Measurements from ENCODE around the gene SMARCD3. TPM values are rescaled to one million over a fixed set of nuclear protein-coding genes. Genes with fewer than 3 reads are reported as not detected.

SMARCD3 gene
- total RNA-seq, 1 donor from 2014 or later: 101 TPM

DNA sequence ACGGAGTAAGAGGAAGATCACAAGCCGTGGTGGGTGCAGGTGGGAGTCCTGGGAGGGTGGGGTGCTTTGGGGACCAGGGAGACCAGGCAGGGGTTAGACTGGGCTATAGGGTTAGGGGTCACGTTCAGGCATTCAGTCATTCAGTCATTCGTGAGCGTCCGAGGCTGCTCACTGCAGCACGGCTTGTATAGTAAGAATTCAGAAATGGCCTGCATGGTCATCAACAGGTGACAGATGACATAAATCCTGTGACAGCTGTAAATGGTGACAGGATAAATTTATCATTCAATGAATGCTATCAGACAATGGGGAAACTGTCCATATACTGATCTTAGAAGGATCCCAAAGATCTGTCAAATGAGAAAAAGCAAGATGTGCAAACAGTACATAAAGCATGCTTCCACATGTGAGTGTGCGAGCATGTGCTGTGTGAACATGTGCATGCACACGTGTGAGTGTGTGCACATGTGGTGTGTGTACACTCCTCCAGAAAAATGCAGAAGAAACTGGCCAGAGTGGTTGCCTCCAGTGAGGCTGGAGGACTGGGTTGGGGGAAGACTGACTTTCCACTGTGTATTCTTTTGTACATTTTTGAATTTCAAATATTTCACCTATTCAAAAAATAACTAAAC lies 32.0 kb upstream of the SMARCD3 start:
- H3K4me1 ChIP-seq (ENCODE audit: control insufficient read depth in 3 of 3, insufficient read depth in 3 of 3, low read length in 3 of 3): peaks cover 11 to 29% (median 13%) of the 10 kb centered on the region in 3 donors
- H3K9ac ChIP-seq (ENCODE audit: low read depth in 1 of 3, low read length in 3 of 3): no peak overlapping the region
- H3K27ac ChIP-seq (ENCODE audit: low read depth, low read length): no peak overlapping the region
- no peaks in the 10 kb centered on the region for H3K36me3 ChIP-seq (ENCODE audit: control insufficient read depth in 3 of 3, insufficient read depth in 3 of 3, low read length in 3 of 3)
- no peaks in the 10 kb centered on the region for H3K9me3 ChIP-seq (ENCODE audit: control insufficient read depth in 3 of 3, low read length in 3 of 3)
- H3K4me3 ChIP-seq (ENCODE audit: low read length in 3 of 3): no peak overlapping the region
- H3K27me3 ChIP-seq (ENCODE audit: control insufficient read depth in 3 of 3, insufficient read depth in 3 of 3, low read length in 3 of 3): peaks cover 0 to 10% (median 7%) of the 10 kb centered on the region in 3 donors

DNA sequence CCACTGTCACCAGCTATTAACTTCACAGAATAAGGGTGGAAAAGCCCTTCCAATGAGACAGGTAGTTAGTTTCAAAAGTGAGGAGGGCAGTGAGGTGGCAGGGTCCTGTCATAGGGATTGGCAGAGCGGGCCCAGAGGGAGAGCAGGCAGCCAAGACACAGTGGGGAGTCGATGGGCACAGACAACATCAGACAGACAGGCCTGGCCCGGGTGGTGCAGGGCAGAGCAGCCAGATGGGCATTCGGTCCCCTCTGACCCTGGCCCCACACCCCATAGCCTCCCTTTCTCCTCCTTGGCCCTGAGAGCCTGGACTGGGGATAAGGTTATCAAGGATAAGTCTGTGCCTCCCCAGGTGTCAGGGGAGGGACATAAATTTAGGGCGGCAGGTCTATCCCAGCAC lies 31.4 kb upstream of the SMARCD3 start:
- H3K4me3 ChIP-seq (ENCODE audit: low read length in 3 of 3): no peak overlapping the region
- H3K27me3 ChIP-seq (ENCODE audit: control insufficient read depth in 3 of 3, insufficient read depth in 3 of 3, low read length in 3 of 3): peaks cover 0 to 10% (median 7%) of the 10 kb centered on the region in 3 donors
- H3K27ac ChIP-seq (ENCODE audit: low read depth, low read length): no peak overlapping the region
- no peak overlapping the region for H3K9ac ChIP-seq (ENCODE audit: low read depth in 1 of 3, low read length in 3 of 3)
- no peaks in the 10 kb centered on the region for H3K9me3 ChIP-seq (ENCODE audit: control insufficient read depth in 3 of 3, low read length in 3 of 3)
- H3K36me3 ChIP-seq (ENCODE audit: control insufficient read depth in 3 of 3, insufficient read depth in 3 of 3, low read length in 3 of 3): no peaks in the 10 kb centered on the region
- peaks cover 11 to 29% (median 13%) of the 10 kb centered on the region in 3 donors for H3K4me1 ChIP-seq (ENCODE audit: control insufficient read depth in 3 of 3, insufficient read depth in 3 of 3, low read length in 3 of 3)

DNA sequence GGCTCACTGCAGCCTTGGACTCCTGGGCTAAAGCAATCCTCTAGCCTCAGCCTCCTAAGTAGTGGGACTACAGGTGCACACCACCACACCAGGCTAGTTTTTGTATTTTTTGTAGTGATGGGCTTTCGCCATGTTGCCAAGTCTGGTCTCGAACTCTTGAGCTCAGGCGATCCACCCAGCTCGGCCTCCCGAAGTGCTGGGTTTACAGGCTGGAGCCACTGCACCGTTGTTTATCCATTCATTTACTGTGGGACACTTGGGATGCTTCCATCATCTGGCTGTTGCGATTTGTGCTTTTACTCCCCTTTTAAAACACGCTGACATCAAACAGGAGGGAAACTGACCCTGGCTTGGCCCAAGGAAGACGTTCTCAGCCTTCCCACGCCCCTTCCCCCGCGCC lies 30.5 kb upstream of the SMARCD3 start:
- Histone ChIP-seq H3K27me3 (ENCODE audit: control insufficient read depth in 3 of 3, insufficient read depth in 3 of 3, low read length in 3 of 3) (peaks cover 0 to 10% (median 7%) of the 10 kb centered on the region in 3 donors), H3K36me3 (ENCODE audit: control insufficient read depth in 3 of 3, insufficient read depth in 3 of 3, low read length in 3 of 3) (no peaks in the 10 kb centered on the region), H3K27ac (ENCODE audit: low read depth, low read length) (no peak overlapping the region), H3K4me1 (ENCODE audit: control insufficient read depth in 3 of 3, insufficient read depth in 3 of 3, low read length in 3 of 3) (peaks cover 11 to 34% (median 13%) of the 10 kb centered on the region in 3 donors), H3K9ac (ENCODE audit: low read depth in 1 of 3, low read length in 3 of 3) (no peak overlapping the region), H3K4me3 (ENCODE audit: low read length in 3 of 3) (no peak overlapping the region), H3K9me3 (ENCODE audit: control insufficient read depth in 3 of 3, low read length in 3 of 3) (no peaks in the 10 kb centered on the region)

DNA sequence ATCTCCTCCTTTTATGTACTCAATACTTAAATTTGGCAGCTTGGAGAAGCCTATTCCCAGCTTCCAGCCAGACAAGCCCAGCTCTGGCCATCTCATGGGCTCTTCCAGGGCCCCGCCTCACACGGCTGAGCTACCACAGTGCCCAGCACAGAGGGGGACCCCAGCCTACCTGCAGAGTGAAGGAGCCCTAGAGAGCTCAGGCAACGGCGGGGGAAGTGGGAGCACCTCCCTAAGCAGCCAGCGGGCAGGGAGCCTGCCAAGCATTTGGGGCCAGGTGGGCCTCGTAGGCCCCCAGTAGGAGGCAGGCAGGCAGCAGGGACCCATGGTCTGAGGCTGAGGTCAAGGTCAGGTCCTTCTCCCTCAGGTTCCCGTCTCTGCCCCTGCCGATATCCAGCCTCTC lies 29.1 kb upstream of the SMARCD3 start:
- peak overlapping the region in 1 of 3 donors; percentile 45 for H3K9ac ChIP-seq (ENCODE audit: low read depth in 1 of 3, low read length in 3 of 3)
- peaks cover 0 to 10% (median 7%) of the 10 kb centered on the region in 3 donors for H3K27me3 ChIP-seq (ENCODE audit: control insufficient read depth in 3 of 3, insufficient read depth in 3 of 3, low read length in 3 of 3)

DNA sequence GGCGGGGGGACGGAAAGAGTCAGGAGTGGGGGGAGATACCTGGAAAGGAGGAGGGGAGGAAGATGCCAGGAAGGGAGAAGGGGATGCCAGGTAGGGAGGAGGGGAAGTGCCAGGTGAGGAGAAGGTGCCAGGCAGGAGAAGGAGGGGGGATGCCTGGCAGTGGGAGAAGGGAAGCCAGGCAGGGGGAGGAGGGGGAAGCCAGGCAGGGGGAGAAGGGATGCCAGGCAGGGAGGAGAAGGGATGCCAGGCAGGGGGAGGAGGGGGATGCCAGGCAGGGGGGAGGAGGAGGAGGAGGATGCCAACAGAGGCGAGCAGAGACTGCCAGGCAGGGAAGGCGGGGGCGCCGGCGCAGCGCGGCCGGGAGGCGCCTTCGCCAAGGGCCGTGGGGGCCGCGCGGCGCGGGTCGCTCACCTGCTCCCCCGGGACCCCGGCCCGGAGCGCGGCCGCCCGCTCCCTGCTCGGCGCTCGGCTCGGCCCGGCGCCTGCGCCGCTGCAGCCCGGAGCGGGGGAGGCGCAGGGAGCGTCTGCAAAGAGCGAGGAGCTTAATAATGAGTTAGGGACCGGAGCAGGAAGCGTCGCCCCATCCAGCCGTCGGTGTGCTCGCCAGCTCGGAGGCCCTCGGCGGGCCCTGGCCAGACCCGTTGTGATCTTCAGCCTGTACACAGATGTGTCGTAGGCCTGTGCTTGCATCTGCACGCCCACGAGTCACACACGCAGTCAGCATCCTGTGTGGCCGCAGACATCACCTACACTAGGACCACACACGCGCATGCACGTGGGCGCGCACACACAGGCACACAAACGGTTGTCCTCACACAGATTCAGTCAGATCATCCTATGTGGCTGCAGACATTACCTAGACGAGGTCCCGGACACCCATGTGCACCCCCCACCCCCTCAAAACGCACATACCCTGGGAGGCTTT lies 28.4 kb upstream of the SMARCD3 start:
- Histone ChIP-seq H3K27ac (ENCODE audit: low read depth, low read length) (no peak overlapping the region), H3K9me3 (ENCODE audit: control insufficient read depth in 3 of 3, low read length in 3 of 3) (no peaks in the 10 kb centered on the region), H3K27me3 (ENCODE audit: control insufficient read depth in 3 of 3, insufficient read depth in 3 of 3, low read length in 3 of 3) (peaks cover 0 to 7% (median 6%) of the 10 kb centered on the region in 3 donors), H3K9ac (ENCODE audit: low read depth in 1 of 3, low read length in 3 of 3) (peak overlapping the region in 2 of 3 donors; percentile 45 to 69), H3K4me3 (ENCODE audit: low read length in 3 of 3) (peak overlapping the region; percentile 60 to 77 (median 76)), H3K4me1 (ENCODE audit: control insufficient read depth in 3 of 3, insufficient read depth in 3 of 3, low read length in 3 of 3) (peaks cover 15 to 38% (median 17%) of the 10 kb centered on the region in 3 donors), H3K36me3 (ENCODE audit: control insufficient read depth in 3 of 3, insufficient read depth in 3 of 3, low read length in 3 of 3) (no peaks in the 10 kb centered on the region)

More for the DNA sequence above, 29.1 kb upstream of the SMARCD3 start:
- Histone ChIP-seq H3K4me3 (ENCODE audit: low read length in 3 of 3) (peak overlapping the region in 1 of 3 donors; percentile 76), H3K36me3 (ENCODE audit: control insufficient read depth in 3 of 3, insufficient read depth in 3 of 3, low read length in 3 of 3) (no peaks in the 10 kb centered on the region), H3K27ac (ENCODE audit: low read depth, low read length) (no peak overlapping the region), H3K4me1 (ENCODE audit: control insufficient read depth in 3 of 3, insufficient read depth in 3 of 3, low read length in 3 of 3) (peaks cover 11 to 35% (median 13%) of the 10 kb centered on the region in 3 donors), H3K9me3 (ENCODE audit: control insufficient read depth in 3 of 3, low read length in 3 of 3) (no peaks in the 10 kb centered on the region)

- H3K27ac ChIP-seq (ENCODE audit: low read depth, low read length): no peak overlapping the region
- peaks cover 0 to 7% (median 6%) of the 10 kb centered on the region in 3 donors for H3K27me3 ChIP-seq (ENCODE audit: control insufficient read depth in 3 of 3, insufficient read depth in 3 of 3, low read length in 3 of 3)
- H3K4me3 ChIP-seq (ENCODE audit: low read length in 3 of 3): peak overlapping the region in 1 of 3 donors; percentile 22
- no peak overlapping the region for H3K9ac ChIP-seq (ENCODE audit: low read depth in 1 of 3, low read length in 3 of 3)
- H3K9me3 ChIP-seq (ENCODE audit: control insufficient read depth in 3 of 3, low read length in 3 of 3): no peaks in the 10 kb centered on the region
- H3K36me3 ChIP-seq (ENCODE audit: control insufficient read depth in 3 of 3, insufficient read depth in 3 of 3, low read length in 3 of 3): no peaks in the 10 kb centered on the region
- H3K4me1 ChIP-seq (ENCODE audit: control insufficient read depth in 3 of 3, insufficient read depth in 3 of 3, low read length in 3 of 3): peaks cover 16 to 39% (median 19%) of the 10 kb centered on the region in 3 donors
Observed at GRCh38 chr7:151275813-151276577, 27.5 kb upstream of the SMARCD3 start.

DNA sequence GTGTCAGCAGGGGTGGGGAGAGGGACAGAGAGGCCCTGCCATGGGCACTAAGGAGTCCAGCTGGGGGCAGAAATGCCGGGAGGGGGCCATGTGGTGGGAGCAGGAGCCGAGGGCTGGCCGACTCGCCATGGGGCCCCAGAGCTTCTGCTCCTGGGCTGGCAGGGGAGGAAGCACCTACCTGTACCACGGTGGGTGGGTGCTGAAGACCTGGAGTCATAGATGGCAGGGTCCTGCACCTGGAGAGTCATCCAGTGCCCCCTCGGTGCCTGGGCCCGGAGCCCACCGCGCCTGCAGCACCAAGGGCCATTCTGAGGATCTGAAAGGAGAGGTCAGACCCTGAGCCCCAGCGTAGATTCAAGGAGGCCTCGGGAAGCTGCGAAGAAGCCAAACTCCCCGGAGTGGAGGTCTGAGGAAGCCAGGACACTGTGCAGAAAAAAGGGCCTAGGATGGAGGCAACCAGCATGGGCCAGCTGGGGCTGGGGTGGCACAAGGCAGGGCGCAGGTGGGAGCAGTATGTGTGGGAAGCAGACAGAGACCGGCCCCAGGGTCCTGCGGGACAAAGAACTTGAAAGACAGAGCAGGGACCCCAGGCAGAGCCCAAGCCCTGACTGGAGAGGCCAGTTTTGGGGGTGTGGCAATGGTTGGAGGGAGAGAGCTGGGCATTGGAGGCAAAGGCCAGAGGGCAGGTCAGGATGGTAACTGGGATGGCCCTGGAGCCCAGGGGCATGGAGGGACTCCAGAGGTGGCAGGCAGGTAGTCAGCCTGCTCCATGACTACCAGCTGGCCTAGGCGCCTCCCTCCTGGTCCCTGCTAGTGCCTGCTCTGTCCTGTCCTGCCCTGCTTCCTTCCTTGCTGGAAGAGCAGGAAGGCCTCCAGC lies 26.7 kb upstream of the SMARCD3 start:
- peaks cover 0 to 7% (median 6%) of the 10 kb centered on the region in 3 donors for H3K27me3 ChIP-seq (ENCODE audit: control insufficient read depth in 3 of 3, insufficient read depth in 3 of 3, low read length in 3 of 3)
- H3K36me3 ChIP-seq (ENCODE audit: control insufficient read depth in 3 of 3, insufficient read depth in 3 of 3, low read length in 3 of 3): no peaks in the 10 kb centered on the region
- H3K4me3 ChIP-seq (ENCODE audit: low read length in 3 of 3): no peak overlapping the region
- H3K27ac ChIP-seq (ENCODE audit: low read depth, low read length): no peak overlapping the region
- no peak overlapping the region for H3K9ac ChIP-seq (ENCODE audit: low read depth in 1 of 3, low read length in 3 of 3)
- H3K9me3 ChIP-seq (ENCODE audit: control insufficient read depth in 3 of 3, low read length in 3 of 3): no peaks in the 10 kb centered on the region
- H3K4me1 ChIP-seq (ENCODE audit: control insufficient read depth in 3 of 3, insufficient read depth in 3 of 3, low read length in 3 of 3): peaks cover 11 to 31% (median 12%) of the 10 kb centered on the region in 3 donors

GRCh38 chr7:151274396-151274795 lies 25.9 kb upstream of the SMARCD3 start:
- Histone ChIP-seq H3K27me3 (ENCODE audit: control insufficient read depth in 3 of 3, insufficient read depth in 3 of 3, low read length in 3 of 3) (peaks cover 0 to 7% (median 6%) of the 10 kb centered on the region in 3 donors), H3K9me3 (ENCODE audit: control insufficient read depth in 3 of 3, low read length in 3 of 3) (no peaks in the 10 kb centered on the region), H3K4me1 (ENCODE audit: control insufficient read depth in 3 of 3, insufficient read depth in 3 of 3, low read length in 3 of 3) (peaks cover 9 to 25% (median 12%) of the 10 kb centered on the region in 3 donors), H3K36me3 (ENCODE audit: control insufficient read depth in 3 of 3, insufficient read depth in 3 of 3, low read length in 3 of 3) (no peaks in the 10 kb centered on the region), H3K27ac (ENCODE audit: low read depth, low read length) (no peak overlapping the region), H3K4me3 (ENCODE audit: low read length in 3 of 3) (no peak overlapping the region), H3K9ac (ENCODE audit: low read depth in 1 of 3, low read length in 3 of 3) (no peak overlapping the region)

Measured in skeletal muscle tissue (tissue), 4 donors.